A673 (cell line): ENCODE data around the gene PARD3.

ENCODE experiments used
- EZH2 ChIP-seq: fragments of 200-600 bp; sonication (generic); IDR thresholded peaks from 2 replicates; pipeline ENCODE4 v1.6.1; 2017; ENCODE audit warnings: borderline replicate concordance, low read depth, mild to moderate bottlenecking, mixed read lengths, antibody characterized with exemption, low read length; ENCODE audit not compliant: poor library complexity, severe bottlenecking
- TF ChIP-seq, protein P1 (sequence below): fragments of 300-800, 200-600 bp; sonication (generic); conservative IDR thresholded peaks from 2 replicates; pipeline ENCODE4 v1.5.1; 2017; ENCODE audit warnings: low read depth, mild to moderate bottlenecking, antibody characterized with exemption, low read length, moderate library complexity, mixed read lengths

GRCh38 chr10:34163075-34163905 lies 651.8 kb downstream of the PARD3 start:
- TF ChIP-seq, protein P1, sequence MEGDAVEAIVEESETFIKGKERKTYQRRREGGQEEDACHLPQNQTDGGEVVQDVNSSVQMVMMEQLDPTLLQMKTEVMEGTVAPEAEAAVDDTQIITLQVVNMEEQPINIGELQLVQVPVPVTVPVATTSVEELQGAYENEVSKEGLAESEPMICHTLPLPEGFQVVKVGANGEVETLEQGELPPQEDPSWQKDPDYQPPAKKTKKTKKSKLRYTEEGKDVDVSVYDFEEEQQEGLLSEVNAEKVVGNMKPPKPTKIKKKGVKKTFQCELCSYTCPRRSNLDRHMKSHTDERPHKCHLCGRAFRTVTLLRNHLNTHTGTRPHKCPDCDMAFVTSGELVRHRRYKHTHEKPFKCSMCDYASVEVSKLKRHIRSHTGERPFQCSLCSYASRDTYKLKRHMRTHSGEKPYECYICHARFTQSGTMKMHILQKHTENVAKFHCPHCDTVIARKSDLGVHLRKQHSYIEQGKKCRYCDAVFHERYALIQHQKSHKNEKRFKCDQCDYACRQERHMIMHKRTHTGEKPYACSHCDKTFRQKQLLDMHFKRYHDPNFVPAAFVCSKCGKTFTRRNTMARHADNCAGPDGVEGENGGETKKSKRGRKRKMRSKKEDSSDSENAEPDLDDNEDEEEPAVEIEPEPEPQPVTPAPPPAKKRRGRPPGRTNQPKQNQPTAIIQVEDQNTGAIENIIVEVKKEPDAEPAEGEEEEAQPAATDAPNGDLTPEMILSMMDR, result no peak
- TF ChIP-seq EZH2, result no peak
